ENCODE measurements around the gene DENND1B. TPM values are rescaled to one million over a fixed set of nuclear protein-coding genes. Genes with fewer than 3 reads are reported as not detected.

DENND1B gene
- total RNA-seq, 3 donors from 2014 or later = 10.1 to 54.7 (median 29.8) TPM

GRCh38 chr1:197686702-197687355, 88.5 kb downstream of the DENND1B start:
- TF ChIP-seq CTCF (IDR thresholded peaks at IDR 0.05) = no peak
- TF ChIP-seq POLR2A (IDR thresholded peaks at IDR 0.05) = no peak
- TF ChIP-seq POLR2AphosphoS5 (IDR thresholded peaks at IDR 0.05) = no peak
- H3K9me3 ChIP-seq = peaks cover 0 to 12% of the 10 kb centered on the region in 2 donors
- no peak overlapping the region for H3K4me3 ChIP-seq
- H3K27ac ChIP-seq = no peak overlapping the region
- H3K4me1 ChIP-seq = no peaks in the 10 kb centered on the region
- no peaks in the 10 kb centered on the region for H3K36me3 ChIP-seq
- no peaks in the 10 kb centered on the region for H3K27me3 ChIP-seq
- DNase-seq (ENCODE audit: low spot score in 2 of 2) = no peak
- intact Hi-C loops (cut with DNase I; ENCODE audit: low total_unique reads) = no loop called here

- TF ChIP-seq CTCF (IDR thresholded peaks at IDR 0.05) (no peak), POLR2A (IDR thresholded peaks at IDR 0.05) (no peak)
- Histone ChIP-seq H3K27me3 (no peaks in the 10 kb centered on the region), H3K4me1 (no peaks in the 10 kb centered on the region), H3K4me3 (no peak overlapping the region), H3K27ac (no peak overlapping the region), H3K9me3 (peaks cover 0 to 12% of the 10 kb centered on the region in 2 donors), H3K36me3 (no peaks in the 10 kb centered on the region)
- DNase-seq (ENCODE audit: low spot score in 2 of 2) = no peak
- intact Hi-C loops (cut with DNase I; ENCODE audit: low total_unique reads) = no loop called here
These were observed 89.0 kb downstream of the DENND1B start for GRCh38 chr1:197686231-197686630.

- intact Hi-C loops (cut with DNase I; ENCODE audit: low total_unique reads) = no loop called here
- H3K36me3 ChIP-seq = no peaks in the 10 kb centered on the region
- TF ChIP-seq POLR2A (IDR thresholded peaks at IDR 0.05) = no peak
- no peak for TF ChIP-seq POLR2AphosphoS5 (IDR thresholded peaks at IDR 0.05)
- TF ChIP-seq CTCF (IDR thresholded peaks at IDR 0.05) = no peak
- H3K4me3 ChIP-seq = no peak overlapping the region
- H3K4me1 ChIP-seq = no peaks in the 10 kb centered on the region
- DNase-seq (ENCODE audit: low spot score in 2 of 2) = no peak
- no peak overlapping the region for H3K27ac ChIP-seq
- H3K9me3 ChIP-seq = peaks cover 0 to 12% of the 10 kb centered on the region in 2 donors
- no peaks in the 10 kb centered on the region for H3K27me3 ChIP-seq
These were observed 89.5 kb downstream of the DENND1B start for GRCh38 chr1:197685785-197686184.

GRCh38 chr1:197683895-197684553, 91.3 kb downstream of the DENND1B start:
- Histone ChIP-seq H3K27ac (no peak overlapping the region), H3K36me3 (no peaks in the 10 kb centered on the region), H3K9me3 (peaks cover 0 to 12% of the 10 kb centered on the region in 2 donors), H3K27me3 (no peaks in the 10 kb centered on the region), H3K4me3 (no peak overlapping the region), H3K4me1 (no peaks in the 10 kb centered on the region)
- intact Hi-C loops (cut with DNase I; ENCODE audit: low total_unique reads) = no loop called here
- TF ChIP-seq POLR2AphosphoS5 (IDR thresholded peaks at IDR 0.05) (no peak), CTCF (IDR thresholded peaks at IDR 0.05) (no peak), POLR2A (IDR thresholded peaks at IDR 0.05) (no peak)
- no peak for DNase-seq (ENCODE audit: low spot score in 2 of 2)

GRCh38 chr1:197683280-197683679, 92.0 kb downstream of the DENND1B start:
- intact Hi-C loops (cut with DNase I; ENCODE audit: low total_unique reads) = no loop called here
- TF ChIP-seq CTCF (IDR thresholded peaks at IDR 0.05) (no peak), POLR2A (IDR thresholded peaks at IDR 0.05) (no peak), POLR2AphosphoS5 (IDR thresholded peaks at IDR 0.05) (no peak)
- Histone ChIP-seq H3K27me3 (no peaks in the 10 kb centered on the region), H3K9me3 (peaks cover 0 to 4% of the 10 kb centered on the region in 2 donors), H3K4me1 (no peaks in the 10 kb centered on the region), H3K36me3 (no peaks in the 10 kb centered on the region), H3K4me3 (no peak overlapping the region), H3K27ac (no peak overlapping the region)
- no peak for DNase-seq (ENCODE audit: low spot score in 2 of 2)

Measured in breast epithelium (tissue), 4 donors.